GM10847 (cell line): Measurements from ENCODE around the gene PLOD1.

ENCODE experiments used
- POLR2A ChIP-seq: IDR thresholded peaks from 2 replicates; pipeline ENCODE4 v1.6.1; 2011; ENCODE audit not compliant: insufficient read length; ENCODE audit errors: extremely low read depth

PLOD1 gene

GRCh38 chr1:11931845-11932244 is 2.7 kb upstream of the PLOD1 start:
- no peak for TF ChIP-seq POLR2A

GRCh38 chr1:11935057-11935412 is 518 bp downstream of the PLOD1 start:
- TF ChIP-seq POLR2A, result no peak

GRCh38 chr1:11938722-11939526 is 4.4 kb downstream of the PLOD1 start:
- no peak for TF ChIP-seq POLR2A

- TF ChIP-seq POLR2A, result no peak
Observed at GRCh38 chr1:11940260-11940921, 5.9 kb downstream of the PLOD1 start.

- TF ChIP-seq POLR2A, result no peak
Observed at GRCh38 chr1:11942280-11942679, 7.8 kb downstream of the PLOD1 start.

- no peak for TF ChIP-seq POLR2A
Observed at GRCh38 chr1:11943619-11944018, 9.1 kb downstream of the PLOD1 start.

- no peak for TF ChIP-seq POLR2A
Observed at GRCh38 chr1:11944358-11944931, 9.9 kb downstream of the PLOD1 start.

GRCh38 chr1:11946647-11947046 is 12.1 kb downstream of the PLOD1 start:
- TF ChIP-seq POLR2A, result no peak

- no peak for TF ChIP-seq POLR2A
Observed at GRCh38 chr1:11948822-11949458, 14.4 kb downstream of the PLOD1 start.

- TF ChIP-seq POLR2A, result no peak
Observed at GRCh38 chr1:11951901-11952300, 17.4 kb downstream of the PLOD1 start.

- no peak for TF ChIP-seq POLR2A
Observed at GRCh38 chr1:11952455-11953109, 18.1 kb downstream of the PLOD1 start.

GRCh38 chr1:11955221-11955620 is 20.7 kb downstream of the PLOD1 start:
- no peak for TF ChIP-seq POLR2A

- TF ChIP-seq POLR2A, result no peak
Observed at GRCh38 chr1:11957398-11957797, 22.9 kb downstream of the PLOD1 start.

GRCh38 chr1:11957897-11958296 is 23.4 kb downstream of the PLOD1 start:
- no peak for TF ChIP-seq POLR2A

GRCh38 chr1:11960276-11960675 is 25.8 kb downstream of the PLOD1 start:
- no peak for TF ChIP-seq POLR2A

- TF ChIP-seq POLR2A, result no peak
Observed at GRCh38 chr1:11960715-11961114, 26.2 kb downstream of the PLOD1 start.

- TF ChIP-seq POLR2A, result no peak
Observed at GRCh38 chr1:11961230-11961629, 26.7 kb downstream of the PLOD1 start.
